Activated CD8-positive, alpha-beta memory T cell treated with anti-CD3 and anti-CD28 coated beads, Interleukin-2, amount 50 U/mL, for 24 hours (primary cell): Measurements from ENCODE around the gene PLXNA3.

Experiments used
- DNase-seq: peaks from one replicate; pipeline ENCODE4 v3.0.0-alpha.2; 2020; ENCODE audit errors: extremely low read depth

Gene PLXNA3

DNA sequence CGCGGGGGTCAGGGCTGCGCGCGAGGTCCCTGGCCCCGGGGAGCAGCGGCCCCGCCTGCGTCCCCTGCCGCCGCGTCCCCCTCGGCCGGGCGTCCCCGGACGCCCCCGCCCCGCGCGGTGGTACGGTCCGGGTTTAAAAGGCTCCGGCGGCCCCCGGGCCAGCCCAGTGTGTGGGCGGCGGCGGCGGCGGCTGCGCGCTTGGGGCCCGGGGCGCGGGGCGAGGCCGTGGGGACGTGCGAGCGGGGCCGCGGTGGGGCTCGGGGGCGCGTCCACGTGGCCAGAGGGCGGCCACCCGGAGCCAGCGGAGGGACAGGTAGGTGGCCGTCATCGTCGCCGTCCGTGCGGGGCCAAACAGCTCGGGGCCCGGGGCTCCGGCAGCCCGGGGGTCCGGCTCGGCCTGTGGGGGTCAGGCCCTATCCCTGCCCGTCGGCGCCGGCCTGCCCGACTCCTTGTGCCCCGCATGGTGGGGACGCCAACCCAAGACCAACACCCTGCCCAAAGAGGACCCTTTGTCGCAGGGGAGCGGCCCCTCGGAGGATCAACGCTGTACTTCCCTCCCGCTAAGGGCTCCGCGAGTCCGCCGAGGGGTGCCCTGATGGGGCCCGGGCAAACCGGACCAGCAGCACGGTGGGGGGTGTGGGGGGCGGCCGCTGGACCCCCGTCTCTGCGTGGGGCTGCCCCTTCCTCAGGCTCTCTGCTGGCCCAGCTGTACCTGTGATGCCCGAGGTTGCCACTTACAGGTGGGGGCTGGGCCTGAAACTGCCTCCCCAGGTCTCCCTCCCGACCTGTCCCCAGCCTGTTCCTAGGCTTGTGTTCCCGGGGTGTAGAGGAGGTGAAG lies at the start of gene PLXNA3:
PLXNA3 (plus strand) TSS at position 166 of the 838 bp plus-strand sequence. CDS start 1,903 bp downstream, outside the sequence.
- no peak for DNase-seq

DNA sequence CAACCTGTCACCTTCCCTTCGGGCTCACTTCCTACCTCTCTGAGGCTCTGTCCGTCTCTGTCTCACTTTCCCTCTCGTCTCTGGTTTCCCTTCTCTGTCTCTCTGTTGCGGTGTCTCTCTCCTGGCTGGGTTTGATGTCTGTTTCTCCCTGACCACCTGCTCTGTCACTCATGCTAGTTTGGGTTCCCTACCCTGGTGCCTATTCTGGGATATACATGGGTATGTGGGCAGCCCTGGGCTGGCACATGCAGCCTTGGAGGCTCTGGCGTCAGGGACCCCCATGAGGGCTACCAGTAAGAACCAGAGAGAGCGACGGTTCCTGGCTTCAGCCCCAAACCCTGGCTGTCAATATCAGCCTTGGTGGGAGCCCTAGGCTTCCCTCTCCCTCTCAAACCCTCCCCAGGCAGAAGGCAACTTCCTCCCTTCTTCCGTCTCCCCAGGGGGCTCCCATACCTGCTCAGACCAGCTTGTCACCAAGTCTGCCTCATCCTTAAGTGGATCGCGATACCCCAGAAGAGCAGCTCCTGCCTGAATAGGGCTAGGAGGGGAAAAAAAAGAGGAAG lies 49.3 kb upstream of the PLXNA3 start:
- DNase-seq = no peak

DNA sequence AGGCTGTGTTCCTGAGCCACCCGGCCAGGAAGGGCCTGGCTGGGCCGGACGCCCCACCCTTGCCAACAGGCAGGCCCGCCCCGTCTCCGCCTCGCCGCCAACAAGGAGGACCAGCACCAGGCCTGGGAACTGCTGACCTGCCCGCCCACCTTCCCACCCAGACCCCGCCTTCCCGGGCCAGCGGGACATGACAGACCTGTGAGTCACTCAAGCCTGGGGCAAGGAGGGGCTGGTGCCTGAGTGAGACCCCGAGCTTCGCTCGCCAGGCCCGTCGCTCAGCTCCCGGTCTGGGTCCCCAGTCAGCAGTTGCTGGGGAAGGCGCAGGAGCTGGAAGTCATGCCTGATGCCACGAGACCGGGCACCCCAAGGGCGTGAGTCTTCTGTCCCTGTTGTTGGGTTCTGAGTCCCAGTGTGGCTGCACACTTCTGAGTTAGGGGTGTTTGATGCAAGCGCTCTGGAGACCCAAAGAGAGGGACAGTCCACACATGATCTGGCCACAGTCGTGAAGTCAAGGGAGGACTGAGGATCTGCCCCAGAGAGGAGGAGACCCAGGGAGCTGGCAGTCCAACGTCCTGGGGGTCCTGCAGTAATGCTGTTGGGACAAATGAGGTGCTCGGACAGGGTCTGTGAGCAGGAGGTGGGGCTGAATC lies 48.7 kb upstream of the PLXNA3 start, which contains the start of gene DNASE1L1:
DNASE1L1 (minus strand) TSS at position 33 of the 650 bp plus-strand sequence. CDS start 3,686 bp downstream, outside the sequence.
- no peak for DNase-seq

DNA sequence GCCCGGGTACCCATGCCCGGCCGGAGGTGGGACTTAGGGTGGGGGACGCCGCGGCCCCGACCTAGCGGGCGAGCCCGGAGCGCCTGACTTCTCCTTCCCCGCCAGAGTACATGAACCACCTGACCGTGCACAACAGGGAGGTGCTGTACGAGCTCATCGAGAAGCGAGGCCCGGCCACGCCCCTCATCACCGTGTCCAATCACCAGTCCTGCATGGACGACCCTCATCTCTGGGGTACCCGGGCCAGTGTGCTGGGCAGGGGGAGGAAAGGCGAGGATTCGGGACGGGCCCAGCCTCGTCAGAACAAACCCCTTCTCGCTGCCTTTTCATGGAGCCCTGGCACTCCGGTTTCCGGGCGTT lies 46.1 kb upstream of the PLXNA3 start:
- DNase-seq = no peak

DNA sequence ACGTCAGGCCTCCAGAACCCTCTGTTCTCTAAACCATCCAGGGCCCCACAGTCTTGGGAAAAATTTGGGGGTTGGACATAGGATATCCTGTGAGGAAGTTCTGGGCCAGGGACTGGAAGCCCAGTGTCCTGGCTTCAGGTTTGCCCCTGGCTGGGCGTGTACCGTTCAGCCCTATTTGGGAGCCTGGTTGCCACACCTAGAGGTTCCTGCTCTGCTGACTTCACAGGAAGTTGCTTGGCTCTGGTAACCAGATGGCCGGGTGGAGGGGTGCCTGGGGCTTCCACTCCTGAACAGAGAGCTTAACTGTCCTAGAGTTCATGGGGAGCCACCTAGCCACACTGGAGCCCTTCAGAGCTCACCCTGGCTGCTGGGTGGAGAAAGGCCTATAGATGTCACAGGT lies 45.6 kb upstream of the PLXNA3 start:
- no peak for DNase-seq

DNA sequence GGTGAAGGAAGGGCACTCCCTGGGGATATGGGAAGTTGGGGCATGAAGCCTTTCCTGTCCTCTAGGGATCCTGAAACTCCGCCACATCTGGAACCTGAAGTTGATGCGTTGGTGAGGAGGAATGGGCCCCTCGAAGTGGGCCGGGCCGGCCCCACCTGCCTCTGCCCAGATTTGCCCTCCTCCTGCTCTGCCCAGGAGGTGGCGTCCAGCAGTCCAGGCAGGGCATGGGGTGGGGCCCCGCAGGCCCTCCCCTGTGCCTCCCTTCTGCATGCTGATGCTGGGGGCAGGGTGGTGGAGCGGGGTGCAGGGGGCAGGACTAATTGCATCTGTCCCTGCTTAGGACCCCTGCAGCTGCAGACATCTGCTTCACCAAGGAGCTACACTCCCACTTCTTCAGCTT lies 44.9 kb upstream of the PLXNA3 start:
- DNase-seq = no peak

DNA sequence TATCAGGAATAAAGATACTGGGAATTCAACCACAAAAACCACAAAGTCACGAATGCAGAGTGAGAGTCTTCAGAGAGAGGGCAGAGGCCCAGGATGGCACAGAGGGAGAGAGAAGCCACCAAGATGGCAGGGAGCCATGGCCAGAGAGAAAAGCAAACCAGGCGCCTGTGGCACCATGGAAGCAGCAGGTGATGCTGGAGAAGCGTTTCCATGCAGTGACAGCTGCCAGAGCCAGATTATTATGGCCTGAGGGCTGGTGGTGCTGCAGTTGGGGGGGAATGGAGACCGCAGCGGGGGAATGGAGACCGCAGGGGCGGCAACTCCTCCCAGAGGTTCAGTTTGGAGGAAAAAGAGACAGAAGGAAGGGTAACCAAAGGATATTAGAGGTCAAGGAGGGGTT lies 40.9 kb upstream of the PLXNA3 start:
- no peak for DNase-seq

DNA sequence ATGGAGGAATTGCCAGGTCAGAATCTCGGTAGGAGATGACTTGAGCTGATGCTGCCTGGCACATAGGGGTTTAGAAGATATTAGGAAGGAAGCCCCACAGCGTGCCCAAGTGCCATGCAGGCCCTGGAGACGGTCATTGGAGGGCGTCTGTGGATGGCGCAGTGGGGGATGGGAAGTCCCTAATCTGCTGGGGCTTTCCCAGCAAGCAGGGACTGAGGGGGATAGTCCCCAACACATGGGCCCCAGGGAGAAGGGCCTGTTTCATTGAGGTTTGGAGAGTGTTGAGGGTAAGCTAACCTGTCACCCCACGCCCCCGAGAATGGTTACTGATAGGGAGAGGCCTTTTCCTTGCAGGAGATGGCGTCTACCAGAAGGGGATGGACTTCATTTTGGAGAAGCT lies 38.9 kb upstream of the PLXNA3 start:
- no peak for DNase-seq

DNA sequence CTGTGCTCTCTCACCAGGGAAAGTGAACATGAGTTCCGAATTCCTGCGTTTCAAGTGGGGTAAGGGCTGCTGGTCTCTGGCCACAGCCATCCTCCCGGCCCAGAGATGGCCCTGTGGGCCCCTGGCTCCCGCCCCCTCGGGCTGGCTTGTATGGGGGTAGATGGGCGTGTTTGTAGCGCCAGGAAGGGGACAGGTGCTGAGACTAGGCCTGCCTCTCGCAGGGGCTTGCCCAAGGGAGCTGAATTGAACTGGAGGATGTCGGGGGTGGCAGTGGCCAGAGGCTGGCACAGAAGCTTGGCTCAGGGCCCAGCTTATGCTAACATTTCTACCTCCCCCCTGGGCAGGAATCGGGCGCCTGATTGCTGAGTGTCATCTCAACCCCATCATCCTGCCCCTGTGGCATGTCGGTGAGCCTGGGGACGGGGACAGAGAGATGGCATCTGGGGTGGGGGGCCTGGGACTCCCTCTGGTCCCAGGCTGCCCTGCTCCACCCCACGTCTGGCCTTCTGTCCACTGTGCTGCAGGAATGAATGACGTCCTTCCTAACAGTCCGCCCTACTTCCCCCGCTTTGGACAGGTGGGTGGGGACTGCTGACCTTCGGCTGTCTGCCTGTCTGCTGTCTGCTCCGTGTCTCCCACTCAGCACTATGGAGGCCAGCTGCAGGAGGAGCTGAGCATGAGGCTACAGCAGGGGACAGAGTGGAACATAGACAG lies 38.2 kb upstream of the PLXNA3 start:
- no peak for DNase-seq

DNA sequence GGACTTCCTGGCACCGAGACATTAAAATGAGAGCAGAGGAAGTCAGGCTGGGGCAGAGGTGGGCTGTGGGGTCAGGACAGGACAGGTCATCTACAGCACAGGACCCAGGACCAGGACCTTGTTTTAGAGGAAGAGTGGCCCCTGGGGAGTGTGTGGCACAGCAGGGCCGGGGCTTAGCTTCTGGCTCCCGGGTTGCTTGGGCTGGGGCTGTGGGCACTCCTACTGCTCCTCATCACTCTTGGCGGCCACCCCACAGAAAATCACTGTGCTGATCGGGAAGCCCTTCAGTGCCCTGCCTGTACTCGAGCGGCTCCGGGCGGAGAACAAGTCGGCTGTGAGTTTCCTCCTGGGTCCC lies 37.7 kb upstream of the PLXNA3 start:
- no peak for DNase-seq

DNA sequence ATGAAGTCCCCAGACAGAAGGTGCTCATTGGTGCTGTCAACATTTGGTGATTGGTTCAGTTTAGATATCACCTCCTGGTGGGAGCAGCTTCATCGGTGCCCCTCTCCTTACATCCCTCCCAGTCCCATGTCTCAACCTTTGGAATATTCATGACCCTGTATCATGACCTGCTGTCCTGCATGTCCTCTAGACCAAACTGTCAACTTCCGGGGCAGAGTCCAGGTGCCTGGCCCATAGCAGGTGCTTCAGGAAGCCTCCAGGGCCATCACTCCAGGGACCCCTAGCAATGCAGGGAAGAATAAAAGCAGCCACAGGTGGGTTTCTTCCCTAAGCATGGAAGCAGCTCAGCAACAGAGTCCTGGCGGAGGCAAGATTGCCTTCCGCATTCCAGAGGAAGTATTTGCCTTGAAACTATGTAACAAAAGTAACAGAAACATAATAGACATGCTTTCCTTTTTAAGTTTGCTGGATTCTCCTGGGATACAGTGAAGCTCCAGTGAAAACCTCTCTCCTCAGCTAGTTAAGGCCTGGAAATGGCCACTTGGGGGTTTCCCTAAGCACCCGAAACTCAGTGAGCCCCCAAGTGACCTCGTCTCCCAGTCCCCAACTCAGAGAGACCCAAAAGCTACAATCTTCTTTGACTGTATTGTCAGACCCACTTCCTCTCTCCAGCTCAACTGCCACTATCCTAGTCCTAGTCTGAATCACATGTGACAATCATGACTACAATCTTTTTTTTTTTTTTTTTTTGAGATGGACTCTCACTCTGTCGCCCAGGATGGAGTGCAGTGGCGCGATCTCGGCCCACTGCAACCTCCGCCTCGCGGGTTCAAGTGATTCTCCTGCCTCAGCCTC lies 30.9 kb upstream of the PLXNA3 start:
- no peak for DNase-seq

DNA sequence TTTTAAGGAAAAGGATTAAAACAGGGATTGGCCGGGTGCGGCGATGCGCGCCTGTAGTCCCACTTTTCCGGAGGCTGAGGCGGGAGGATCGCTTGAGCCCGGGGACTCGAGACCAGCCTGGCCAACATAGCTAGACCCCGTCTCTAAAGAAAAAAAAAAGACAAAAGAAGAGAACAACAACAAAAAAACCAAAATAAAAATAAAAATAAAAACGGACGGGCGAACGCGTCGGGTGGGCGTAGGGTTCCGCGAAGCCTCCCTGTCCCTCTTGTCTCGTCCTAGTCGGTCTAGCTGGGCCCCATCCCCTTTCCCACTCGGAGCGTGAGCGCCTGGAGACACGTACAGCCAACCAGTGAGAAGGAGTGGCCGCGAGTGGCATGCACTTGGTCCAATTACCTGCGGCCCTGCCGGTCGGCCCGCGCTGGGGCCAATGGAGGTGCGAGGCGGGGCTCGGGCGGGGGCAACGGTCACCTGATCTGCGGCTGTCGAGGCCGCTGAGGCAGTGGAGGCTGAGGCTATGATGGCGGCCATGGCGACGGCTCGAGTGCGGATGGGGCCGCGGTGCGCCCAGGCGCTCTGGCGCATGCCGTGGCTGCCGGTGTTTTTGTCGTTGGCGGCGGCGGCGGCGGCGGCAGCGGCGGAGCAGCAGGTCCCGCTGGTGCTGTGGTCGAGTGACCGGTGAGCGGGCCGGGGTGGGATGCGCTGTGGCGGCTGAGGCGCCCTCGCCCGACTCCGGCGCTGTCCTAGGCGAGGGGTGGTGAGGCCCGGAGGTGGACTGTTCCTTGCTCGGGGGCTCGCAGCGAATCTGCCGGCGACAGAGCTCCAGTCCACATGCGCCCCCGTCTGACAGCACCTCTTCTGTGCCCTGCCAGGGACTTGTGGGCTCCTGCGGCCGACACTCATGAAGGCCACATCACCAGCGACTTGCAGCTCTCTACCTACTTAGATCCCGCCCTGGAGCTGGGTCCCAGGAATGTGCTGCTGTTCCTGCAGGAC lies 29.6 kb upstream of the PLXNA3 start, which contains the start of gene ATP6AP1:
ATP6AP1 (plus strand) TSS at position 502 of the 996 bp plus-strand sequence; CDS start at position 518, 16 bp downstream.
- DNase-seq = peak; percentile 49

DNA sequence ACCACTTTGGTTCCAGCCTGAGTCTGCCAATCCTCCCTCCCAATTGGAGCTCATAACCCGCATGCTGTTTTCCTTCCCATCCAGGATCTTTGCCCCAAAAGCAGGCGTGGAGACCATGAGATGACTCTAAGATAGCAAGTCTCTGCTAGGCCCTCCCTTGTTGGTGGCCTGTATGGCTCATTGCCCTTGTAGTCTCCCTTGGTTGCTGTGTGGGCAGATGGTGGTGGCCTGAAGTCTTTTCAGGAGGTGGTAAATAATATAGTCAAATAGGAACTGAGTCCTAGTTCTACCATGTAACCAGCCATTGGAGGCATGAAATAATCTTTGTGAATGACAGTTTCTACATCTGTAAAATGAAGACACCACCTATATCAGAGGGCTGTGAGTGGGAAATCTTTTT lies 28.4 kb upstream of the PLXNA3 start:
- DNase-seq = no peak

DNA sequence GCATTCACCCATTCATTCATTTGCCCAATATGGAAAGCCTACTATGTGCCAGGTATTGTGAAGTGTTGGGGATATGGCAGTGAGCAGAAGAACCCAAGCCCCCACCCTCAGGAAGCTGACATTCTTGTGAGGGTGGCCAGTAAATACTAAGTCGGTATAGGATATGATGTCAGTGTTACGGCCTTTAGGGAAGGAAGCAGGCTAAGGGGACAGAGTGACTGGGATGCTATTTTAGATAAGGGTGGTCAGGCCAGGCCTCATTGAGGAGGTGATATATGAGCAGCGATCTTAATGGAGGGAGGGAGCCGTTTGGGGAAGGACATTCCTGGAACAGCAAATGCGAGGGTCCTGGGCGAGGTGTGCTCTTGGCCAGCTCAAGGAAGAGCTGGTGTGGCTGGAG lies 27.6 kb upstream of the PLXNA3 start:
- no peak for DNase-seq

DNA sequence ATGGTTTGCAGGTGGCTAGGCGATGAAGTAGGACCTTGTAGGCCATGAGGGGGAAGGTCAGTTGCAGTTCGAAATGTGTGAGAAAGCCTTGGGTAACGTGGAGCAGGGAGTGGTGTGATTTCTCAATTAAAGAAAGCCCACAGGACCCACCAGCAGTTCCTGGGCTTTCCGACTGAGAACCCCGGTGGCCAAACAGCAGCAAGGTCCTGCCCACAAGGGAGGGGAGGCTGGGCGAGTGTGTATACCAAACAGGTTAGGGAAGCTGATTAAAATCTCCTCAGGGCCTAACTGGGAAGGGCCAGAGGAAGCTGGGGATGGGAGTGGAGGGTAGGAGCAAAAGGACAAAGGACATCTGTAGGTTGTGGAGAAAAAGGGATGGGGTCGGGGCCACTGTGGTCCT lies 27.2 kb upstream of the PLXNA3 start:
- DNase-seq = no peak

DNA sequence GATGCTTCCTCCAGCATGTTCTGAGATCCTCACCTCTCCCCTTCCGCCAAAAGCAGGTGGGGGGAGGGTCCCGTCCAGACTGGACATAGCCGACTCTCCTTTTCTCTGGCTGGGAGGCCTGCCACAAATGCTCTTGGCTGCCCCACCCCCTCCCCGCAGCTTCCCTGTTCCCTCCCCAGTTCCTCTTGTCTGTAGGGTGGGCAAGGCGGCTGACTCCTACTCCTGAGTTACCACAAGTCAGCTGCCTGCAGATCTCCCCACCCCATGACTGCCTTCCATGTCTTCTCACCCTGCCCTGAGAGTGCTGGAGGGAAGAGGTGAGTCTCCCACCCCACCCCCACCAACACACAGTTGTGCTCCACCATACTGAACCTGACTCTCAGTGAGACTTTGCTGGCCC lies 26.7 kb upstream of the PLXNA3 start:
- DNase-seq = no peak

DNA sequence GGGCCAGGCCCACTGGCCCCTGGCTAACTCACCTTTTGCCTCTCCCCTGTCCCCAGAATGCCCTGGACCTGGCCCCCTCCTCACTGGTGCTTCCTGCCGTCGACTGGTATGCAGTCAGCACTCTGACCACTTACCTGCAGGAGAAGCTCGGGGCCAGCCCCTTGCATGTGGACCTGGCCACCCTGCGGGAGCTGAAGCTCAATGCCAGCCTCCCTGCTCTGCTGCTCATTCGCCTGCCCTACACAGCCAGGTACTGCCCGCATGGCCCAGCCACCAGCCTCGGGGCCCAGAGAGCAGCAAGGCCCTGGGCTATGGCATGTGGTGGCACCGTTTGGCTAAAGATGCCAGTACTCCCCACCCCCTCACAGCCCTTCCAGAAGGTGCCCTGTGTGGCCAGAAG lies 25.9 kb upstream of the PLXNA3 start:
- DNase-seq = no peak

DNA sequence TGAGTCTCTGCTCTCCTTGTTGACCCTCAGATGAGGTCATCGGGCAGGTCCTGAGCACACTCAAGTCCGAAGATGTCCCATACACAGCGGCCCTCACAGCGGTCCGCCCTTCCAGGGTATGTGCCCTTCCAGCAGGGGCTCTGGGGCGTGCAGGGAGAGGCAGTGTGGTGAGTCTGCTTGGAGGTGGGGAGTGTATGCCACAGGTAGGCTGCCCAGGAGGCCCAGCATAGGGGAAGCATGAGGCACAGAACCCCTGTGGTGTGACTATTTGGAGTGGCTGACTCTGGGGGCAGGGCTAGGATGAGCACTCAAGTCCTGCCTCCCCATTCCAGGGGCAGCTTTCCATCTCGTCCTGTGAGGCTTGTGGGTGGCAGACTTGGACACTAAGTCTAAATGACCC lies 24.5 kb upstream of the PLXNA3 start:
- no peak for DNase-seq

DNA sequence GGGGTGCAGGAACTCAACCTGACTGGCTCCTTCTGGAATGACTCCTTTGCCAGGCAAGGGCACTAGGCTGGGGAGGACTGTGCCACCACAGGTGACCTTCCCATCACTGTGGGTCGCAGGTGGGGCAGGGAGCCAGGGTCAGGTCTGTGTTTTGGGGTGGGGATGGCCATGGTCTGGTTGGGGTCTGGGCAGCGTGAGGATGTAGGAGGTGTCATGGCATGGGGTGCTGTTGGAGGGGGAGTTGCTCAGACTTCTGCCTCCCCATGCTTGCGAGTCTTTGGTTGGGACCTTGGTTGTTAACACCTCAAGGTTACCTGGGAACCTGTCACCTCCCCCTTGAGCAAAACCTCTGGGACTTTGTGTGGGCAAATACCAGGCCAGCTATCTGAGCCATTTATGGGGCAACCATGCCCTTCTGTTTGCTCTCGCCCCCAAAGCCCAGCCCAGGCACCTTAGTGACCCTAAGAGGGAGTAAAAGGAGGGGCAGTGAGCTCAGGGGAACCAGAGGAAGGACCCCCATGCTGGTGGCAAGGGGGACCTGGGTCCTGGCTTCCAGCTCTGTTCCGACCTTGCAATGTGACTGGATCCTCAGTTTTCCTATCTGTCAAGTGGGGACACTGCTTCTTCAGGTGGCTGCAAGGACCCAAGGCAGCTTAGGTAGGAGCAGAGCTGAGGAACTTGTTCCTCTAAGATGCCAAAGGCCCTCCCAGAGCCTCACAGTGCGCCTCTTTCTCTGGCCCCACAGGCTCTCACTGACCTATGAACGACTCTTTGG lies 23.5 kb upstream of the PLXNA3 start:
- no peak for DNase-seq
